H1 (cell line): ENCODE measurements around the gene C9orf50. TPM values are rescaled to one million over a fixed set of nuclear protein-coding genes. Genes with fewer than 3 reads are reported as not detected.

Experiments
- CTCF ChIA-PET: fragments of 300-600 bp; sonication (Branson Sonifier 250); formaldehyde crosslinking; loops from one replicate; lab custom pipeline; 2021; ENCODE audit not compliant: partially characterized antibody; lab: Charles Lee
- POLR2A ChIA-PET: fragments of 300-600 bp; sonication (Branson Sonifier 250); formaldehyde crosslinking; loops from one replicate; lab custom pipeline; 2021; ENCODE audit warnings: inconsistent platforms; ENCODE audit not compliant: partially characterized antibody; lab: Charles Lee
- DNase-seq, 2 experiments: peaks; one replicate each; pipeline versions ENCODE4 v3.0.0 to v3.0.0-alpha.2; 2010 to 2022; ENCODE audit warnings: low spot score in 2 of 2, low read depth in 1 of 2, mixed read lengths in 1 of 2
- FAIRE-seq: peaks from 2 replicates; lab custom pipeline; 2011; peaks lifted over from hg19 to GRCh38; lab: Jason Lieb, UNC
- H2AFZ ChIP-seq: 2 replicates; pipeline ENCODE4 v1.8.1; 2012; ENCODE audit warnings: low read length, inconsistent platforms
- H2AK5ac ChIP-seq: 2 replicates; pipeline ENCODE4 v1.6.1; 2013; ENCODE audit warnings: low read depth, low read length
- H2BK120ac ChIP-seq: replicated peaks from 2 replicates; pipeline ENCODE3; 2013; ENCODE audit warnings: low read depth, low read length, inconsistent platforms
- H2BK12ac ChIP-seq: 2 replicates; pipeline ENCODE4 v1.6.1; 2013; ENCODE audit warnings: low read depth, low read length
- H2BK15ac ChIP-seq: 2 replicates; pipeline ENCODE4 v1.6.1; 2013; ENCODE audit warnings: low read length
- H2BK20ac ChIP-seq: 2 replicates; pipeline ENCODE4 v1.6.1; 2013; ENCODE audit warnings: low read length
- H2BK5ac ChIP-seq: 2 replicates; pipeline ENCODE4 v1.6.1; 2013; ENCODE audit warnings: low read depth, low read length
- H3K14ac ChIP-seq: 2 replicates; pipeline ENCODE4 v1.6.1; 2013; ENCODE audit warnings: inconsistent platforms; ENCODE audit not compliant: insufficient read length
- H3K18ac ChIP-seq: 2 replicates; pipeline ENCODE4 v1.6.1; 2013; ENCODE audit warnings: low read length; ENCODE audit errors: extremely low read depth
- H3K23ac ChIP-seq: 2 replicates; pipeline ENCODE4 v1.6.1; 2013; ENCODE audit warnings: inconsistent platforms; ENCODE audit not compliant: insufficient read length
- H3K23me2 ChIP-seq: 2 replicates; pipeline ENCODE4 v1.6.1; 2013; ENCODE audit warnings: low read depth, low read length
- H3K27ac ChIP-seq: 2 replicates; pipeline ENCODE4 v1.6.1; 2011; ENCODE audit warnings: low read depth, low read length, inconsistent platforms
- H3K27me3 ChIP-seq, 4 experiments: replicated peaks in 1 of 4; 1 replicate in 1 of 4; 2 replicates in 3 of 4; pipeline versions ENCODE4 v1.6.1 to v1.8.1; 2011 to 2013; ENCODE audit warnings: low read length in 3 of 4, mild to moderate bottlenecking in 3 of 4, inconsistent platforms in 2 of 4, mixed read lengths in 2 of 4, moderate library complexity in 1 of 4; ENCODE audit not compliant: control insufficient read depth in 3 of 4, insufficient read depth in 3 of 4; ENCODE audit errors: extremely low read depth in 1 of 4
- H3K36me3 ChIP-seq, 4 experiments: 2 replicates each; pipeline versions ENCODE4 v1.6.1 to v1.8.1; 2011 to 2013; ENCODE audit warnings: mild to moderate bottlenecking in 4 of 4, low read length in 3 of 4, moderate library complexity in 2 of 4, control low read depth in 1 of 4, inconsistent platforms in 1 of 4; ENCODE audit not compliant: insufficient read depth in 4 of 4, control insufficient read depth in 2 of 4
- H3K4ac ChIP-seq: replicated peaks from 2 replicates; pipeline ENCODE3; 2013; ENCODE audit warnings: low read length, low read depth, mixed read lengths, inconsistent platforms; ENCODE audit not compliant: insufficient read length
- H3K4me1 ChIP-seq, 4 experiments: replicated peaks in 1 of 4; 1 replicate in 1 of 4; 2 replicates in 3 of 4; pipeline versions ENCODE4 v1.6.1 to v1.8.1; 2011 to 2013; ENCODE audit warnings: low read length in 3 of 4, inconsistent platforms in 2 of 4, mixed read lengths in 1 of 4; ENCODE audit not compliant: insufficient read depth in 4 of 4, control insufficient read depth in 3 of 4
- H3K4me2 ChIP-seq, 2 experiments: 2 replicates each; pipeline versions ENCODE4 v1.6.1 to v1.8.1; 2011 to 2013; ENCODE audit warnings: low read depth in 2 of 2, low read length in 2 of 2, control low read depth in 1 of 2, inconsistent platforms in 1 of 2, mild to moderate bottlenecking in 1 of 2; ENCODE audit not compliant: insufficient read depth in 1 of 2
- H3K4me3 ChIP-seq, 4 experiments: fragments of 200-600, 300-600 bp in 1 of 4; sonication (generic), shearing (Covaris generic), sonication (Bioruptor Twin) in 1 of 4; 2 replicates each; pipeline versions ENCODE4 v1.5.1 to v1.8.1; 2011 to 2016; ENCODE audit warnings: low read length in 4 of 4, low read depth in 3 of 4, control low read depth in 2 of 4, inconsistent platforms in 2 of 4, mild to moderate bottlenecking in 2 of 4, mixed read lengths in 1 of 4, moderate library complexity in 1 of 4; ENCODE audit not compliant: insufficient read depth in 2 of 4; ENCODE audit errors: extremely low read depth in 1 of 4
- H3K56ac ChIP-seq: replicated peaks from 2 replicates; pipeline ENCODE3; 2013; ENCODE audit warnings: low read depth, mild to moderate bottlenecking, mixed read lengths, low read length, inconsistent platforms; ENCODE audit not compliant: insufficient read length
- H3K79me1 ChIP-seq: 2 replicates; pipeline ENCODE4 v1.6.1; 2013; ENCODE audit warnings: low read depth, low read length, control low read depth
- H3K79me2 ChIP-seq, 2 experiments: 2 replicates each; pipeline versions ENCODE4 v1.6.1 to v1.8.1; 2012 to 2013; ENCODE audit warnings: low read length in 2 of 2, mild to moderate bottlenecking in 2 of 2, inconsistent platforms in 1 of 2; ENCODE audit not compliant: insufficient read depth in 2 of 2, control insufficient read depth in 1 of 2
- H3K9ac ChIP-seq, 4 experiments: replicated peaks in 1 of 4; 1 replicate in 1 of 4; 2 replicates in 3 of 4; pipeline versions ENCODE4 v1.6.1 to v1.8.1; 2011 to 2013; ENCODE audit warnings: low read depth in 3 of 4, low read length in 3 of 4, control low read depth in 2 of 4, mild to moderate bottlenecking in 2 of 4, moderate library complexity in 2 of 4, inconsistent platforms in 1 of 4; ENCODE audit errors: extremely low read depth in 1 of 4
- H3K9me3 ChIP-seq, 2 experiments: 2 replicates each; pipeline versions ENCODE4 v1.6.1 to v1.8.1; 2012 to 2013; ENCODE audit warnings: mild to moderate bottlenecking in 2 of 2, moderate library complexity in 2 of 2, control low read depth in 1 of 2, inconsistent platforms in 1 of 2, low read depth in 1 of 2, low read length in 1 of 2, mixed read lengths in 1 of 2; ENCODE audit not compliant: insufficient read depth in 2 of 2
- H4K20me1 ChIP-seq, 2 experiments: replicated peaks in 1 of 2; 2 replicates each; pipeline versions ENCODE3 to v1.8.1; 2011 to 2013; ENCODE audit warnings: inconsistent platforms in 2 of 2, low read length in 2 of 2, mild to moderate bottlenecking in 1 of 2; ENCODE audit not compliant: insufficient read depth in 2 of 2, control insufficient read depth in 1 of 2
- H4K5ac ChIP-seq: 2 replicates; pipeline ENCODE4 v1.6.1; 2013; ENCODE audit warnings: low read length, low read depth, mixed read lengths, inconsistent platforms; ENCODE audit not compliant: insufficient read length
- H4K8ac ChIP-seq: 2 replicates; pipeline ENCODE4 v1.8.0; 2013; ENCODE audit warnings: mild to moderate bottlenecking, moderate library complexity, low read length, inconsistent platforms; ENCODE audit not compliant: insufficient read depth; ENCODE audit errors: extremely low read depth
- H4K91ac ChIP-seq: replicated peaks from 2 replicates; pipeline ENCODE3; 2013; ENCODE audit warnings: low read length, mixed read lengths, inconsistent platforms; ENCODE audit not compliant: insufficient read length
- CBX5 ChIP-seq: fragments of 300-800, 300-1000 bp; sonication (generic); IDR thresholded peaks from 2 replicates; pipeline ENCODE4 v1.7.1; 2016; ENCODE audit warnings: antibody characterized with exemption, low read length, low read depth
- PHF8 ChIP-seq: fragments of 200-600 bp; sonication (generic); conservative IDR thresholded peaks from 2 replicates; pipeline ENCODE4 v1.7.1; 2012; ENCODE audit warnings: low read depth, mild to moderate bottlenecking, inconsistent platforms, low read length, moderate library complexity
- RBBP5 ChIP-seq: IDR thresholded peaks from 2 replicates; pipeline ENCODE4 v1.7.1; 2012; ENCODE audit warnings: low read depth, mild to moderate bottlenecking, inconsistent platforms, low read length, moderate library complexity, borderline replicate concordance
- WGBS, 2 experiments: shearing (Covaris generic) in 1 of 2; methylation state at CpG; one replicate each; pipeline versions ENCODE4 v1.1.6 to v1.1.7; 2013 to 2015; ENCODE audit warnings: low lambda C conversion rate in 2 of 2, mixed read lengths in 2 of 2, inconsistent platforms in 1 of 2, low coverage in 1 of 2, missing lambda C conversion rate in 1 of 2; ENCODE audit not compliant: insufficient replicate concordance in 2 of 2, insufficient coverage in 1 of 2, insufficient read length in 1 of 2; ENCODE audit errors: extremely low coverage in 1 of 2, missing lambda C conversion rate in 1 of 2; 5-methylcytosine and 5-hydroxymethylcytosine counted together
- polyA plus RNA-seq, 7 experiments: library from polyadenylated mRNA; depleted of rRNA in 3 of 7; stranded (reverse) in 5 of 7; unstranded in 2 of 7; fragments of >200 nt in 5 of 7; fragments of 200-250 nt in 2 of 7; gene quantifications; 1 replicate in 5 of 7; 2 replicates in 1 of 7; 4 replicates in 1 of 7; pipeline versions ENCODE4 v1.2.1 to v1.2.3, GENCODE V29; 2011 to 2013; ENCODE audit warnings: missing spikeins in 2 of 7, mixed read lengths in 2 of 7
- total RNA-seq: library from RNA; stranded (reverse); fragmentation: NEBNext Ultra II Directional; extraction: Animal tissue kit (Norgen Biotek cat#: 25700); gene quantifications from 2 replicates; pipeline ENCODE4 v1.2.1, GENCODE V29; 2021

Gene C9orf50
- total and polyA plus RNA-seq, 2 of the 8 experiments (the other 6 are each of a cell fraction or from before 2014, with no cell fraction given): not detected

GRCh38 chr9:129656795-129657390, 36.0 kb upstream of the C9orf50 start:
- Histone ChIP-seq H3K27me3 (no peaks in the 10 kb centered on the region; a peak in 1 of 7 replicates), H2AFZ (no peak overlapping the region), H3K4me1 (no peaks in the 10 kb centered on the region), H3K23me2 (no peaks in the 10 kb centered on the region), H3K4me2 (no peak overlapping the region), H2BK5ac (no peak overlapping the region), H3K9me3 (no peaks in the 10 kb centered on the region), H2BK120ac (no peak overlapping the region), H3K56ac (no peak overlapping the region), H3K14ac (no peak overlapping the region), H2BK12ac (no peak overlapping the region), H4K20me1 (no peaks in the 10 kb centered on the region), H3K4me3 (no peak overlapping the region), H3K36me3 (no peaks in the 10 kb centered on the region), H4K91ac (no peak overlapping the region), H3K18ac (no peak overlapping the region), H2AK5ac (no peak overlapping the region), H3K4ac (no peak overlapping the region)
- WGBS, 2 experiments: 89% methylated on average over 12 of the region's 12 CpGs; no CpG with 5 or more reads in 1 of the 2 experiments
- CTCF ChIA-PET: interaction anchor here (1.1 to 3.3 kb wide), 7 partner anchors 10 to 133 kb away, joined by 4 to 14 read pairs (median 5); no protein-coding TSS in a partner anchor
- FAIRE-seq: no peak
- TF ChIP-seq PHF8 (no peak), CBX5 (no peak), RBBP5 (no peak)
- TF ChIP-seq, all 59 proteins: peak for 0
- no peak overlapping the region for H4K5ac ChIP-seq
- no peak overlapping the region for H4K8ac ChIP-seq
- H3K9ac ChIP-seq: no peak overlapping the region
- POLR2A ChIA-PET: interaction anchor here (1.4 kb wide), 1 partner anchor 13 kb away, joined by 3 read pairs; no protein-coding TSS in a partner anchor
- no peak overlapping the region for H2BK20ac ChIP-seq
- H3K27ac ChIP-seq: no peak overlapping the region
- no peaks in the 10 kb centered on the region for H3K79me2 ChIP-seq
- H3K79me1 ChIP-seq: no peaks in the 10 kb centered on the region
- no peak overlapping the region for H2BK15ac ChIP-seq
- no peak for DNase-seq
- H3K23ac ChIP-seq: no peak overlapping the region
